ENCODE measurements around the gene CCNB1IP1.
"Not testable (repeated sequence)": the region's sequence is repeated elsewhere in the genome, so short reads cannot be mapped to it uniquely, and the experiment has no call there.

The CCNB1IP1 gene

GRCh38 chr14:20333494-20333841, 389 bp upstream of the CCNB1IP1 start:
- DNase-seq (ENCODE audit: low spot score) (no peak), FAIRE-seq (no peak)

GRCh38 chr14:20332431-20332787, 670 bp downstream of the CCNB1IP1 start:
- FAIRE-seq: no peak
- no peak for DNase-seq (ENCODE audit: low spot score)

GRCh38 chr14:20331053-20331613, 1.9 kb downstream of the CCNB1IP1 start:
- FAIRE-seq (no peak), DNase-seq (ENCODE audit: low spot score) (no peak)

- FAIRE-seq (no peak), DNase-seq (ENCODE audit: low spot score) (no peak)
Measured at GRCh38 chr14:20329355-20329754, 3.7 kb downstream of the CCNB1IP1 start.

GRCh38 chr14:20328705-20329104, 4.4 kb downstream of the CCNB1IP1 start:
- DNase-seq (ENCODE audit: low spot score) (no peak), FAIRE-seq (no peak)

- DNase-seq (ENCODE audit: low spot score) (peak; percentile 43), FAIRE-seq (peak; percentile 79)
Measured at GRCh38 chr14:20327005-20327869, 5.8 kb downstream of the CCNB1IP1 start.

- FAIRE-seq (no peak), DNase-seq (ENCODE audit: low spot score) (no peak)
Measured at GRCh38 chr14:20317720-20318119, 15.4 kb downstream of the CCNB1IP1 start.

- no peak for DNase-seq (ENCODE audit: low spot score)
- FAIRE-seq: no peak
Measured at GRCh38 chr14:20314026-20314425, 19.1 kb downstream of the CCNB1IP1 start.

- FAIRE-seq (no peak), DNase-seq (ENCODE audit: low spot score) (no peak)
Measured at GRCh38 chr14:20306079-20306423, 27.0 kb downstream of the CCNB1IP1 start.

GRCh38 chr14:20305265-20306078, 27.6 kb downstream of the CCNB1IP1 start, which contains the start of gene TTC5:
TSS of gene TTC5 (minus strand) at chr14:20305951. CDS start at chr14:20305937, 14 bp downstream.
- peak; percentile 43 for FAIRE-seq
- peak; percentile 29 for DNase-seq (ENCODE audit: low spot score)

- peak; percentile 15 for DNase-seq (ENCODE audit: low spot score)
- FAIRE-seq: no peak
Measured at GRCh38 chr14:20302042-20302755, 30.9 kb downstream of the CCNB1IP1 start.

GRCh38 chr14:20295067-20295466, 38.0 kb downstream of the CCNB1IP1 start:
- DNase-seq (ENCODE audit: low spot score): peak; percentile 69
- FAIRE-seq: peak; percentile 73

- DNase-seq (ENCODE audit: low spot score): peak; percentile 4
- no peak for FAIRE-seq
Measured at GRCh38 chr14:20294636-20295035, 38.4 kb downstream of the CCNB1IP1 start.

GRCh38 chr14:20281998-20282397, 51.1 kb downstream of the CCNB1IP1 start:
- FAIRE-seq; DNase-seq (ENCODE audit: low spot score): not testable (repeated sequence)

- FAIRE-seq; DNase-seq (ENCODE audit: low spot score): not testable (repeated sequence)
Measured at GRCh38 chr14:20280265-20280664, 52.8 kb downstream of the CCNB1IP1 start.

- FAIRE-seq (no peak), DNase-seq (ENCODE audit: low spot score) (no peak)
Measured at GRCh38 chr14:20278414-20278813, 54.7 kb downstream of the CCNB1IP1 start.

GRCh38 chr14:20277409-20277808, 55.7 kb downstream of the CCNB1IP1 start:
- DNase-seq (ENCODE audit: low spot score) (no peak), FAIRE-seq (no peak)

- FAIRE-seq (no peak), DNase-seq (ENCODE audit: low spot score) (no peak)
Measured at GRCh38 chr14:20274062-20274461, 59.0 kb downstream of the CCNB1IP1 start.

- not testable (repeated sequence) for FAIRE-seq; DNase-seq (ENCODE audit: low spot score)
Measured at GRCh38 chr14:20264361-20264760, 68.7 kb downstream of the CCNB1IP1 start.

GRCh38 chr14:20262642-20263128, 70.4 kb downstream of the CCNB1IP1 start:
- peak; percentile 32 for DNase-seq (ENCODE audit: low spot score)
- no peak for FAIRE-seq

Data from RCC 7860 (cell line).